ENCODE measurements around the gene USP7. TPM values are rescaled to one million over a fixed set of nuclear protein-coding genes. Genes with fewer than 3 reads are reported as not detected.

The USP7 gene
- total RNA-seq, 1 experiment from 2014 or later: 125 TPM

DNA sequence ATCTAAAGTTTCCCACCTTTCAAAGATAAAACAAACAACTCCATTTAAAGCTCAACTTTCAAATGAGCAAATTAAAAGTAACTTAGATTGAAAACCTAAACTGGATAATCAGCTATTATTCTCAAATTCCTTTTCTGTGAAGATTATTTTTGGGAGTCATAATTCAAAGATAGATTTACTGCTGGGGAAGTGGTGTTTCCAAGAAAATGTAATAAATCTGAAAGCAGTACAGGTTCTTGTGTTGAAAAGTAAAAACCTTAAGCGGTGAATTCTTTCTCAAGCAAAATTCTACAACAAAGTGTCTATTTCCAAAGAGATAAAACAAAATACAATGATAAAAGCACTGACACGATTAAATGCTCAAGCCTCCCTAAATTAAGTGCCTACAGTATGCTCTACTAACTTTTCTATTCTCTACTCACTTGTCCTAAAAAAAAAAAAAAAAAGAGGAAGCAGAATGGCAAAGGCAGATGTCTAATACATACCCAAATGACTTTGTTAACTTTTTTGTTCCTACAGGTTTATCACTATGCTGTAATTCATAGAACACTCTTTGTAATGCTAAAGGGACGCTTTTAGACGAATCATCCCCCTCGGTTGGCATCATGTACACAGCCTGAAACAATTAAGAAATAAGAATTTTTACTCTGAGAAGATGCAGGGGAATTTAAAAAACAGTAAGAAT lies 47.0 kb downstream of the USP7 start:
- Histone ChIP-seq H3K27me3 (ENCODE audit: control insufficient read depth, insufficient read depth, low read length) (no peaks in the 10 kb centered on the region), H3K27ac (ENCODE audit: low read length) (no peak overlapping the region), H3K9me3 (ENCODE audit: control insufficient read depth, insufficient read depth, low read depth, low read length) (no peaks in the 10 kb centered on the region), H3K4me1 (ENCODE audit: control insufficient read depth, insufficient read depth, low read length) (no peaks in the 10 kb centered on the region), H3K4me3 (ENCODE audit: low read depth in 2 of 2, low read length in 2 of 2) (no peak overlapping the region), H3K36me3 (ENCODE audit: control insufficient read depth, insufficient read depth, low read length) (peaks cover 32% of the 10 kb centered on the region)
- intact Hi-C loops (cut with micrococcal nuclease; ENCODE audit: unreplicated experiment): no loop called here
- BruUV-seq (replicated peaks): no TSS peak
- ChIA-PET CTCF (no interaction called here), POLR2A (no interaction called here)
- ATAC-seq (no peak), DNase-seq (ENCODE audit: low read depth, low spot score) (no peak)
- in situ Hi-C loops (cut with HindIII; ENCODE audit: low pct_unique_long_range_greater_than_20kb, low sequenced_read_pairs): no loop called here
- TF ChIP-seq POLR2AphosphoS5 (IDR thresholded peaks at IDR 0.05; ENCODE audit: low read depth, low read length): no peak
- TF ChIP-seq TCF7L2 (IDR thresholded peaks at IDR 0.05; ENCODE audit: low read depth, low read length): no peak
- TF ChIP-seq, protein P1, sequence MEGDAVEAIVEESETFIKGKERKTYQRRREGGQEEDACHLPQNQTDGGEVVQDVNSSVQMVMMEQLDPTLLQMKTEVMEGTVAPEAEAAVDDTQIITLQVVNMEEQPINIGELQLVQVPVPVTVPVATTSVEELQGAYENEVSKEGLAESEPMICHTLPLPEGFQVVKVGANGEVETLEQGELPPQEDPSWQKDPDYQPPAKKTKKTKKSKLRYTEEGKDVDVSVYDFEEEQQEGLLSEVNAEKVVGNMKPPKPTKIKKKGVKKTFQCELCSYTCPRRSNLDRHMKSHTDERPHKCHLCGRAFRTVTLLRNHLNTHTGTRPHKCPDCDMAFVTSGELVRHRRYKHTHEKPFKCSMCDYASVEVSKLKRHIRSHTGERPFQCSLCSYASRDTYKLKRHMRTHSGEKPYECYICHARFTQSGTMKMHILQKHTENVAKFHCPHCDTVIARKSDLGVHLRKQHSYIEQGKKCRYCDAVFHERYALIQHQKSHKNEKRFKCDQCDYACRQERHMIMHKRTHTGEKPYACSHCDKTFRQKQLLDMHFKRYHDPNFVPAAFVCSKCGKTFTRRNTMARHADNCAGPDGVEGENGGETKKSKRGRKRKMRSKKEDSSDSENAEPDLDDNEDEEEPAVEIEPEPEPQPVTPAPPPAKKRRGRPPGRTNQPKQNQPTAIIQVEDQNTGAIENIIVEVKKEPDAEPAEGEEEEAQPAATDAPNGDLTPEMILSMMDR (IDR thresholded peaks at IDR 0.05): no peak
- TF ChIP-seq, protein P2, sequence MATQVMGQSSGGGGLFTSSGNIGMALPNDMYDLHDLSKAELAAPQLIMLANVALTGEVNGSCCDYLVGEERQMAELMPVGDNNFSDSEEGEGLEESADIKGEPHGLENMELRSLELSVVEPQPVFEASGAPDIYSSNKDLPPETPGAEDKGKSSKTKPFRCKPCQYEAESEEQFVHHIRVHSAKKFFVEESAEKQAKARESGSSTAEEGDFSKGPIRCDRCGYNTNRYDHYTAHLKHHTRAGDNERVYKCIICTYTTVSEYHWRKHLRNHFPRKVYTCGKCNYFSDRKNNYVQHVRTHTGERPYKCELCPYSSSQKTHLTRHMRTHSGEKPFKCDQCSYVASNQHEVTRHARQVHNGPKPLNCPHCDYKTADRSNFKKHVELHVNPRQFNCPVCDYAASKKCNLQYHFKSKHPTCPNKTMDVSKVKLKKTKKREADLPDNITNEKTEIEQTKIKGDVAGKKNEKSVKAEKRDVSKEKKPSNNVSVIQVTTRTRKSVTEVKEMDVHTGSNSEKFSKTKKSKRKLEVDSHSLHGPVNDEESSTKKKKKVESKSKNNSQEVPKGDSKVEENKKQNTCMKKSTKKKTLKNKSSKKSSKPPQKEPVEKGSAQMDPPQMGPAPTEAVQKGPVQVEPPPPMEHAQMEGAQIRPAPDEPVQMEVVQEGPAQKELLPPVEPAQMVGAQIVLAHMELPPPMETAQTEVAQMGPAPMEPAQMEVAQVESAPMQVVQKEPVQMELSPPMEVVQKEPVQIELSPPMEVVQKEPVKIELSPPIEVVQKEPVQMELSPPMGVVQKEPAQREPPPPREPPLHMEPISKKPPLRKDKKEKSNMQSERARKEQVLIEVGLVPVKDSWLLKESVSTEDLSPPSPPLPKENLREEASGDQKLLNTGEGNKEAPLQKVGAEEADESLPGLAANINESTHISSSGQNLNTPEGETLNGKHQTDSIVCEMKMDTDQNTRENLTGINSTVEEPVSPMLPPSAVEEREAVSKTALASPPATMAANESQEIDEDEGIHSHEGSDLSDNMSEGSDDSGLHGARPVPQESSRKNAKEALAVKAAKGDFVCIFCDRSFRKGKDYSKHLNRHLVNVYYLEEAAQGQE (IDR thresholded peaks at IDR 0.05; ENCODE audit: insufficient read depth in 1 of 2, low read depth in 2 of 2, low read length in 1 of 2): no peak
- TF ChIP-seq SIN3A (IDR thresholded peaks at IDR 0.05; ENCODE audit: borderline replicate concordance, insufficient read depth, low read depth, low read length): no peak

DNA sequence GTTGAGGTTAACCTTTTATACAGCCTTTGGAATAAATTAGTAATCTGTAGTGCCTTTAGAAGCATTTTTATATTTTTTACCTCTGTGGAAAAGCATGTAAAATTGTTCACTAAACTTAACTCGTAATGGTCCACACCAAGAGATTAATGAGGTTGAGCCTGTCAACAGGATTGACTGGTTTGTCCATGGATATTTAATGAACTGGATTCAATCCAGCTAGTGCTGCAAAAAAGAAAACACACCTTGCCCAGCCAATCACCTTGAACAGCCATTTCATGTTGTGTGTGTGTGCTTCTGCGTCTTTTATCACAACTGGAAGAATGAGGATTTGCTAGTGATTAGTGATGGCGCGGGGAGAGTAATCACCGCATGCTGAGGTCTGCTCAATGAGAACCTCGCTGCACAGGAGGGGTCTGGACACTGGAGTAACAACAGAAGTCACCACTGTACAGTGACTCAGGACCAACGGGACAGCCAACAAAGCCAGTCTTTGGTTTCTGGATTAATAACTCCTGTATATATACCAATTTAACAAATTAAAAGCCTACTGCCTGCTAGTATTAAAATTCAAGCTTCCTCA lies 47.9 kb downstream of the USP7 start:
- ATAC-seq: no peak
- no peak for TF ChIP-seq TCF7L2 (IDR thresholded peaks at IDR 0.05; ENCODE audit: low read depth, low read length)
- TF ChIP-seq SIN3A (IDR thresholded peaks at IDR 0.05; ENCODE audit: borderline replicate concordance, insufficient read depth, low read depth, low read length): no peak
- TF ChIP-seq, protein P2 (IDR thresholded peaks at IDR 0.05; ENCODE audit: insufficient read depth in 1 of 2, low read depth in 2 of 2, low read length in 1 of 2): no peak
- TF ChIP-seq POLR2AphosphoS5 (IDR thresholded peaks at IDR 0.05; ENCODE audit: low read depth, low read length): no peak
- TF ChIP-seq, protein P1 (IDR thresholded peaks at IDR 0.05): no peak
- ChIA-PET CTCF (no interaction called here), POLR2A (no interaction called here)
- Histone ChIP-seq H3K36me3 (ENCODE audit: control insufficient read depth, insufficient read depth, low read length) (peaks cover 25% of the 10 kb centered on the region), H3K4me1 (ENCODE audit: control insufficient read depth, insufficient read depth, low read length) (no peaks in the 10 kb centered on the region), H3K27me3 (ENCODE audit: control insufficient read depth, insufficient read depth, low read length) (no peaks in the 10 kb centered on the region), H3K4me3 (ENCODE audit: low read depth in 2 of 2, low read length in 2 of 2) (no peak overlapping the region), H3K27ac (ENCODE audit: low read length) (no peak overlapping the region), H3K9me3 (ENCODE audit: control insufficient read depth, insufficient read depth, low read depth, low read length) (no peaks in the 10 kb centered on the region)
- intact Hi-C loops (cut with micrococcal nuclease; ENCODE audit: unreplicated experiment) (no loop called here), in situ Hi-C loops (cut with HindIII; ENCODE audit: low pct_unique_long_range_greater_than_20kb, low sequenced_read_pairs) (no loop called here)
- TSS peak; percentile 43 for BruUV-seq (replicated peaks)
- no peak for DNase-seq (ENCODE audit: low read depth, low spot score)

Data from Panc1 (cell line).